Suppressor macrophage (primary cell): Measurements from ENCODE around the gene SULT1B1.
"Not testable (repeated sequence)": the region's sequence is repeated elsewhere in the genome, so short reads cannot be mapped to it uniquely, and the experiment has no call there.

Experiments used
- DNase-seq, 4 experiments: peaks; one replicate each; pipeline ENCODE4 v3.0.0-alpha.2; 2020 to 2022
- total RNA-seq, 17 experiments: gene quantifications; one replicate each; lab custom pipeline; 2026; ENCODE audit warnings: mixed read lengths in 6 of 17, inconsistent platforms in 3 of 17; lab: John Stamatoyannopoulos, UW

The SULT1B1 gene
- 0.14 to 9.9 (median 1.8) reads per million in 17 experiments for total RNA-seq

DNA sequence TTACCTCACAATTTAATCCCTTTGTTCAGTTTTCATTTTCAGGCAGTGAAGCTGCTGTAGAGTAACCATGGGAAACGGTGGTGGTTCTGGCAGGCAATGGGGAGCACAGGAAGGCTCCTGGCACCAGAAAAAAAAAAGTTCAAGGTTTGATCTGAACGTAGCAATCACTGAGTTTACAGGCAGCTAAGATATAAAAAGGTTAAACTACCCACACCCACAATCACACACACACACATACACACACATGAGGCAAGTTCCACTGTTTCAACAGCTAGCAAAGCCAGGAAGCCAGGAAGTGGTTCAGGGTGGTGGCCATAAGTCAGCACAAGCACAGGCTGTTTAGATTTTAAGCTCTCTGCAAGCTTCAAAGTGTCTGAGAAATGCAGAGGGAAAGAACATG, at the start of gene SULT1B1:
TSS of gene SULT1B1 (minus strand) at position 166 of the 400 bp plus-strand sequence. CDS start 5,403 bp downstream, outside the sequence.
- peak; percentile 47 to 76 (median 72) for DNase-seq

DNA sequence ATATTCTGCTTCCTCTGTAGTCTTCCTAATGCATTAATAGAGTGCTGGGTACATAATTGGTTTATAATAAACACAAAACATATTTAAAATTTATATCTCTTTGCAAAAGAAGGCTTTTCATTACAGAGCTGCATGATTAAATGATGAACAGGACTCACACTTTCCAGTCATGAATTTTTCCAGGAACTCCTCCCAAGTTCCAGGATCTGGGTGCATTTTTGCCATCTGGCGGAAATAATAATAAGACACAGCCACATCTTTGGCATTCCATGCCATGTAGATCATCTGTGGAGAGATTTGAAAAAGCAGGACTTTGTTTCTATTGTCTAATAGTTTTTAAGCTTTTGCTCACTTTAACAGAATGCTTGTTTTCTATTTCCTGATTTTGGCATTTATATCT, 40.2 kb upstream of the SULT1B1 start:
- no peak for DNase-seq

DNA sequence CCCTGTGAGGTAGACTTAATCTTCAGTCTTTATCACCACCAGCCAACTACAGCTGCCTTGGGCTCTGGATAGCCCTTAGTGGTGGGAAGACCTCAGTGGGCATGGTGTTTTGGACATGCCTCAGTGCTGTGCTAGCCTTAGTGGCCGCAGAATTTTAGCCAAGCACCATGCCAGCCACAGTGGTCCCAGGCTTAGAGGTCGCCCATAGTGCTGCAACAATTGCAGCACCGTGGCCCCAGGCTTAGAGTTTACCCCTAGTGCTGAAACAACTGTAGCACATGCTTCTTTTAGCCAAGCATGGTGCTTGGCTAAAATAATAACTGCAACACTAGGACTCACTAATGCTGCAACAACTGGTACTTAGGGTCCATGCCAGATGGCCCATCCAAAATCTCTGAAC, 38.9 kb upstream of the SULT1B1 start:
- no peak for DNase-seq

DNA sequence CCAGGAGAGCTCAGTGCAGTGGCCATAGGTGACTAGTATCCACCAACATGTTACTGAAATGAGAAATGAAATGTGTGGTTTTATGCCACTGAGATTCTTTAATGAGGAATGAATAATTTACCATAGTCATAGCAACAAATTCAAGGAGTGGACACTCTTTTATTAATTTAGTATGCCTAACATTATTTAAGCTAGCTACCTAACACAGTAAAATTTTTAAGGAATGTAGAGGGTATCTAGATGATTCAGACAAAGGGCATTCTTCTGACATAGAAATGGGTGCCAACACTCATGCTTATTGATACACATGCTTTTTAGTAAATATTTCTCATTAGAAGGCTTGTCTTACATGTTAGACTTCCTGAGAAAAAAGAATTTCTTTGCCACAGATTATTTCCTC, 33.3 kb upstream of the SULT1B1 start:
- no peak for DNase-seq

- no peak for DNase-seq
Observed at GRCh38 chr4:69787879-69788278, 27.5 kb upstream of the SULT1B1 start.

GRCh38 chr4:69786547-69786946, 26.1 kb upstream of the SULT1B1 start:
- DNase-seq, result no peak

DNA sequence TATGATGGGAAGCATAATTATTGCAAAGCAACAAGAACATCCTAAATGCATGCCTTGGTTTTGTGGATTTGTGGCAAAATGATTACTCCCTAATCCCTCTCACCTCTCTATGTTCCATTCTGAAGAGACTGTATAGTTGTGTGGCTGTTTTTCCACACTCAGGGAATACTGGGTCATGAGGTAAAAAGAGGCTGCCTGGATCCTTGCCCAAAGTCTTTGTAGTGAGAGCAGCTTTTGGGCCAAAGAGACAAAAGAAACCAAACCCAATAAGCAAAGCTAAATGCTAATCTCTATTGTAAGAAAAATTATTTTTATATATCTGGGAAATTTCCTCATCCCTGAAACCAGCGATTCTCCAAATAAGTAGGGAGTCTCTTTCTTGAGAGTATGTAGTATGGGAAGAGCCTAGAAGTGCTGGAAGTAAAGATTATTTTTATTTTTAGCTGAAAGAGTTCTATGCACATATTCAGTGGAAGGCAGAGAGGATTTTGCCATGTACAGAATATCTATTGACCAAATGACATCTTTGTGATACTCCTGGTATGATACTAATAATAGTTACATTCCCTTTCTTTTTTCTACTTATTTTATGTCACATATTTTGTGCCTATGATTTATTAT, 24.9 kb upstream of the SULT1B1 start:
- DNase-seq, result no peak

DNA sequence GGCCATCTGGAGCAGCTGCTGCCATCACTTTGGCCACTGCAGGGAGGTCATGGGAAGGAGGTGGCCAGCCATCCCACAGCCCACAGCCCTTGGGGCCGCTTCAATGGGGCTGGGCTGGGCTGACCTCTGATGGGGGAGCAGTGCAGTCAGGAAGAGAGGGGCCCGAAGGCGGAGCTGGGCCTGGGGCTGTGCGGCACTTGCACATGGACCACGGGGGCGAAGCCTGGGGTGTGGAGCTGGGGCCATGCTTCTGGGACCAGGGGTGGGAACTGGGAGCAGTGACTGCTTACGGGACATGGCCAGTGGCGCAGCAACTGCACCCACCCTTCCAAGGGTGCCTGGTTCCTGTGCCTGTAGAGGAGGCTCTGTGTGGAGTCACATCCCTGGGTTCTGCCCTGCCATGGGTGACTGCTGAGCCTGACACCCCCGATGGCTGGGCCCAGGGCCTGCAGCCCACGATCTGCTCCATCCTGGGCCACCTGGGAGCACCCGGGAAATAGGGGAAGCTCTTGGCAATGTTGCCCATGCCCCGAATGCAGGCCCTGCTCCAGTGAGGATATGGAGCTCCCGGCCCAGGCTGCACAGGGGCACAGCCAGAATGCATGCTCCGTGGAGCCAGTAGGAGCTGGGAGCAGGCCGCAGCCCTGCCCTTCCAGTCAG, 22.4 kb upstream of the SULT1B1 start:
- DNase-seq, result no peak

DNA sequence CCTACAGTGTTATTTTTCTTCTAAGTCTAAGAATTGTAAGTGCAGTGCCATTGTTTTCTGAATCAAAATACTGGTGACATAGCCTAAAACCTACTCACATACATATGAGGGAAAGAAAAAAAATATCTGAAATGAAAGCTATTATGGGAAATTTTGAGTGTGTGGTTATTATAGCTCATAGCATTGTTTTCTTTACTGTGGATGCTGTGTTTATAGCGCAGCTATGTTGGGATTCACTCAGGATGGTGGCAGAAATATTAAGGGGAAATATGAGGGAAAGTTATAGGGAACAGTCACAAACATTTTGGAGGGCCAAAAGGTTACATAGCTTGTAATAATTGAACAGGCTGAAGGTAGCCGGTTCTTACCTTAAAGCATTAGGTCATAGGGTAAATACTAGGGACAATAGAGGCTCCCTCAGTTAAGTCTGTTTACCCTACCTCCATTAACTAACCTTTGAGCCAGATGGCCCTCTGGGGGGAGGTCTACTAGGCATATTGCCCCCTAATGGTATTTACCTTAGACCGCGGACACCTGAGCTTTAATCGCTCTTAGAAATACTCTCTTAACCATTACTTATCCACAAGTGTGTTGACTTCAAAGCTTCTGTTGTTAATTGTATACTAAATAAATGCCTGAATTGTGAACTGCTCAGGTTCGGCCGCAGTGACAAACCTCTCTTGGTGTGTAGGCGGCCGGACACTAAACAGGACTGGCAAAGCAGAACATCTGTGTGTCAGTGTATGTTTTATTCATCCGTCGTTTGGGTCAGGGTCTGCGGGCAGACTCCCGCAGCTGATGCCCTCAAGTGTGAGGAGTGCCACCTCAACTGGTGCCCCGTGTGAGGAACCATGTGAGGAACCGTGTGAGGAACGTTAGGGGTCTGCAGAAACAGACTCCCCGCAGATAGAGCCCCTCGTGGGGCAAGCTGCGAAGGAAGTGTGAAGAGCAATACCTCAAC, 21.3 kb upstream of the SULT1B1 start:
- DNase-seq, result no peak

DNA sequence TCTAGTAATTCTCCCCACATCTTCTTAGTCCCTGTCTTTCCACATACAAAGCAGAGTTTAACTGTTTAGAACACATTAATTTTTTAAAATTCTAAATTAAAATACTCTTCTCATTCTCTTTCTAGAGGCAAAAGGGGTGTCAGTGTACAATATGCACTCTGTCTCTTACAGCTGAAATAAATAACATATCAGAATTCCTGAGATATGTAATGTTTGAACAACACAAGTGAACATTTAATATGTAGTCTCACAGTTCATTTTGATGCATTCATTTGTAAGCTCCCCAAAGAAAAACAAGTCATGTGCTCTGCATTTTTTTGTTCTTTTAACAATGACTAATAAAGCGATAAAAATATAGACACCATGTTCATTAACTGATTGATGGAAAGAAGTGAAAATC, 19.7 kb upstream of the SULT1B1 start:
- no peak for DNase-seq

DNA sequence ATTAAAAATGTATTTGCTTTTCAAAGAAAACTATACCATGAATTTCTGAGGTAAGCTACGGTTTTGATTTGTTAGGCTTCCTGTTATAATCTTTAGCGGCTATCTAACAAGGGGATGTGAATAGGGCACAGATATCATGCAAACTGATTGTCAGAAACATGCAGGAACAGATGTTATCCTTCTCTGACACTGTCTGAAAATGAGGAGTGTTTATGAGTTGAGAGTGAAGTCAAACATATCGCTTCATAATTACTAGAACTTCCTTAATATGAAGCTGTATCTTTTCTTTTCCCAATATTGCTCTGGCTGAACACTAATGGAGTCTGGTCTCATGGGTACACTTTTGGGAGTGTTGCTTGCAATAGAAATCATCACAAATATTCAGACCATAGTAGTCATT, 16.3 kb upstream of the SULT1B1 start:
- no peak for DNase-seq

GRCh38 chr4:69775321-69775867, 15.0 kb upstream of the SULT1B1 start:
- no peak for DNase-seq

GRCh38 chr4:69773484-69773883, 13.1 kb upstream of the SULT1B1 start:
- DNase-seq, result no peak

- DNase-seq, result not testable (repeated sequence)
Observed at GRCh38 chr4:69768554-69768953, 8.1 kb upstream of the SULT1B1 start.

DNA sequence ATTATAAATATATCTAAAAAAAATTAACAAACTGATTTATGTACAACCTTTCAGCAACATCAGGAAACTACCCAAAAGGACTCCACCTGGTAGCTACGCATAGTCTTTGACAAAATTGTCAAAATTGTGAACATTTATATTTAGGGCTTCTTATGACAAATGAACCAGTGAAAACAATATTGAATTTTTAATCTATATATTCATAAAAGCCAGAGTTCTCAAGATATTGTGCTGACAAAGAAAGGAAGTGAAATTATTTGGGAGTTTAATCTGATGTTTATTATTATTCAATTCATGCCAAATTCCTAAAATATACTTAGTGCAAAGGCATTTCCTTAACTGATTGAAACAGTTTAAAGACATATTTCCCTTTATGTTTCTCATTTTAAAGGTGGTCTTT, 5.3 kb upstream of the SULT1B1 start:
- DNase-seq, result no peak

DNA sequence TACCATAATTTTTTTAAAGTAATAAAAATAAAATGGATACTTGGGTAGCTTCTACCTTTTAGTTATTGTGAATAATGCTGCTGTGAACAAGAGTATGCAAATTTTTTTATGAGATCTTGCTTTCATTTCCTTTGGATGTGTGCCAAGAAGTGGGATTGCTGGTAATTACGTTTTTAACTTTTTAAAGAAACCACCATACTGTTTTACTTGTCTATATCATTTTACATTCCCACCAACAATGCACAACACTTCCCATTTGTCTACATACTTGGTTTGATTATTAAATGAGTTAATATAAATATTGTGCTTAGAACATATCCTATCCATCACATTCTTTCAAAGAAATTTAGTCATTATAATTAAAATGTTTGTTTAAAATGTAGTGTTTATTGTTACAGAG, 3.9 kb upstream of the SULT1B1 start:
- DNase-seq, result no peak

DNA sequence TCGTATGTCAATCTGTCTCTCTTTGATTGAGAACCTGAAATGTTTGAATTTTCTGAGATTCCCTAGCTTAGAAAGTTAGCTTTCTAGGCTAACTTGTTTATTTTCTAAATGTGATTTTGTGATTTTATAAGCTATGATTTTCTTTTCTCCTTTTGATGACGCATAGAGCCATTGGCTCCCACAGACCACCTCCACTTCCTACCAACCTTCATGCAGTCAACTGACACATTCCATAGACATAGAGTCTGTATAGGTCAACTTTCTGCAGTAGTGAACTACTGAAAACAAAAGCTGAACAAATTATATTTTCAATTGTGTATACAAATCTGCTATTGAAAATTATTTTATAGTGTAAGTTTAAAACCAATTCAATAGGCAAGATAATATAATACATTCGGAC, 2.8 kb upstream of the SULT1B1 start:
- DNase-seq, result no peak

DNA sequence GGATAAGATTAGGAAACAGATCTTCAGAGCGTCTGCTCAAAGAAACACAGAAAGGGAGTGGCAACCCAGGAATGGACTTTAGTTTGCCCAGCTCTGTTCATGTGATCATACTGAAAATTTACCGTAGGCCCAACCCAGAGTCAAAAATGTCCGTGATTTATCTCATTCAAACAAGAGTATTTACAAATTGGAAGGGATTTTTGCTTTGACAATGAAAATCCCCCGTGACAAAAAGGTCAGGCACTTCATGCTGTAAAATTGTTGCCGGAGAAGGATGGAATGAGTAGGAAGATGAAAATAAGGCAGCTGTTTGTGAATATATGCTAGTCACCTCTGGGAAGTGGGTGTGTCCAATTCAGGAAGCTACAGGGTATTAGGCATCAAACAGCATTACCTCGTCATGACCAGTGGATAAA, 1.2 kb downstream of the SULT1B1 start:
- DNase-seq, result peak in 1 of 4 experiments; percentile 10

DNA sequence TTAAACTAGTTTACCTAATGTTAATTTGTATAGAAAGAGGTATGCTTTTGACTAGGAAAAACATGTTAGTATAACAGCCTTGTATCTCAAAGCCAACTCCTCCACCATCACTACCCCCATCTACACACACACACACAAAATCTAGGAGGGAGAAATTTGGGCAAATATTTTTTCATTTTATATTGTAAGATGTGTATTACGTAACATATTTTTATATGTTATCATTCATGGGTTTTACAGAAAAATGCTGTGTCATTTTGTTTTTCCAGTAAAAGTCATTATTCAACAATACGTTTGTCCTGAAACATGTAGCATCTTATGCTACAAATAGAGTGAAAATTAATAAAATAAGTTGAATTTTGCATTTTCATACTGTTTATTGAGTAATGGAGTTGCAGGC, 3.0 kb downstream of the SULT1B1 start:
- DNase-seq, result no peak

GRCh38 chr4:69754926-69755580, 5.4 kb downstream of the SULT1B1 start:
- no peak for DNase-seq

DNA sequence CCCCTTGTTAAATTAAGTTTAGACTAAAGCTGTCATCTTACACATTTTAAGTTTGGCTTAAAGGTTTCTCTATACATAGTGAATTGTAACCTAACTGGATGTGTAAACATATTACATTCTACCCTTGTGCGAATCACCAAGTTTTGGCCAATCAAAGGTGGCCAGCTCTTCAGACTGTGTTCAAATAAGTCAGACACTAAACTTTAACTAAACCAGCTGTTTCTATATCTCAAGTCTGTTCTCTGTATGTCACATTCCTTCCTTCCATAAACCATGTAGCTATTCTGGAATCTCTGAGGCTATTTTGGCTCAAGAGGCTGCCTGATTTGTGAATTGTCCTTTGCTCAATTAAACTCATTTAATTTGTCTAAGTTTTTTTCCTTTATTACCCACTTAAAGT, 6.7 kb downstream of the SULT1B1 start:
- DNase-seq, result no peak

GRCh38 chr4:69750346-69750745, 10.1 kb downstream of the SULT1B1 start:
- peak in 1 of 4 experiments; percentile 13 for DNase-seq
